ENCODE results near the gene SYNRG.

- no peak for TF ChIP-seq POLR2AphosphoS5 (IDR thresholded peaks at IDR 0.05; ENCODE audit: borderline replicate concordance, low read depth, low read length)
- TF ChIP-seq EZH2 (IDR thresholded peaks at IDR 0.05) = no peak
Observed at GRCh38 chr17:37476431-37477120, 132.6 kb downstream of the SYNRG start.

All from SK-N-MC (cell line).